ENCODE measurements around the gene SLC39A1. TPM values are rescaled to one million over a fixed set of nuclear protein-coding genes. Genes with fewer than 3 reads are reported as not detected.
"Not testable (repeated sequence)": the region's sequence is repeated elsewhere in the genome, so short reads cannot be mapped to it uniquely, and the experiment has no call there.

SLC39A1 gene
- total RNA-seq, 2 donors from 2014 or later: 102 to 136 TPM

DNA sequence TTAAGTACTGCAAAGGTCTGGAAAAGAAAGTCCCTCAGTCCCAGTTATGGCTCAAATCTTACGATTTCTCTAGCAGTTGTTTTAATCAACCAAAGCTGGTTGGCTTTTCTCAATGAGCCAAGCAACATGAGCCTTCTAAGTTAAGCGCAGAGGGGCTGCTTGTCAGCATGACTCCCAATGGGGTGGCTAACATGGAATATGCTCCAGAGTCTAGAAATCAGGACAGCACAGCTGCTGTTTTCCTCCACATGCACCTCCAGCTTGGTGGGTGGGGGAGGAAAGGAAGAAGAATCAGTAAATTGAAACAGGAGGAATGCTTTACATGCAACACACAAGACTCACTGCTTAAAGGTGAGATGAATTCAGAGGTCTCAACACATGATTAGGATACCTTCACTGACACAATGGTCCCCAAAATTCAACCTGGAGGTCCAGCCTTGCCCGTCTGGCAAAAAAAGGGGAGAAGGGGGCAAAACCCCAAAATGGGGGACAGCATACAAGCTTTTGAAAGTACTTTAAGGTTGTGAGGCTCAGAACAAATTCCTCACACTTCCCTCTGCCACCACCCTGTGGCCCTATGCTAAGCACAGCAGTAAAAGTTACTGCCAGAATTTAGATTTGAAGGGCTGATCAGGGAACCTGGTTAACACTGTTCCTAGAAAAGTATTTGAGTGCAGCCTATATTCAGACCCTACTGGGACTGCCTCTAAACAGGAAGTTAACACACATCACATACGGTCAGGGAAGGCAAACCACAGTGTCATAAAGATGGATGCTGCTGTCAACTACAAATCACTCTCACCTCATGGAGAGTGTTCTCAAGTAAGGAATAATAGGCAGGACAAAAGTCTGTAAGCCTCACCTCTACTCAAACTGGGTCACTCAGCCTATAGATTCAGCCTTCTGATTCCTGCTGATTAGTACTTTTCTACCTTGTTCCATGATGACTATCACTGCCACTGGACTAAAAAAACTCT lies 43.2 kb downstream of the SLC39A1 start:
- Histone ChIP-seq H3K9me3 (no peaks in the 10 kb centered on the region), H3K27ac (no peak overlapping the region), H3K4me1 (ENCODE audit: control insufficient read depth in 1 of 2, low read depth in 2 of 2) (peaks cover 31 to 34% of the 10 kb centered on the region in 2 donors), H3K36me3 (no peaks in the 10 kb centered on the region), H3K4me3 (peak overlapping the region; percentile 76), H3K27me3 (replicated peaks; ENCODE audit: insufficient read depth) (no peaks in the 10 kb centered on the region)
- DNase-seq (ENCODE audit: low spot score) (no peak), ATAC-seq (ENCODE audit: insufficient number of reproducible peaks, low FRiP score, low read depth) (no peak)
- TF ChIP-seq, protein P1, sequence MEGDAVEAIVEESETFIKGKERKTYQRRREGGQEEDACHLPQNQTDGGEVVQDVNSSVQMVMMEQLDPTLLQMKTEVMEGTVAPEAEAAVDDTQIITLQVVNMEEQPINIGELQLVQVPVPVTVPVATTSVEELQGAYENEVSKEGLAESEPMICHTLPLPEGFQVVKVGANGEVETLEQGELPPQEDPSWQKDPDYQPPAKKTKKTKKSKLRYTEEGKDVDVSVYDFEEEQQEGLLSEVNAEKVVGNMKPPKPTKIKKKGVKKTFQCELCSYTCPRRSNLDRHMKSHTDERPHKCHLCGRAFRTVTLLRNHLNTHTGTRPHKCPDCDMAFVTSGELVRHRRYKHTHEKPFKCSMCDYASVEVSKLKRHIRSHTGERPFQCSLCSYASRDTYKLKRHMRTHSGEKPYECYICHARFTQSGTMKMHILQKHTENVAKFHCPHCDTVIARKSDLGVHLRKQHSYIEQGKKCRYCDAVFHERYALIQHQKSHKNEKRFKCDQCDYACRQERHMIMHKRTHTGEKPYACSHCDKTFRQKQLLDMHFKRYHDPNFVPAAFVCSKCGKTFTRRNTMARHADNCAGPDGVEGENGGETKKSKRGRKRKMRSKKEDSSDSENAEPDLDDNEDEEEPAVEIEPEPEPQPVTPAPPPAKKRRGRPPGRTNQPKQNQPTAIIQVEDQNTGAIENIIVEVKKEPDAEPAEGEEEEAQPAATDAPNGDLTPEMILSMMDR (IDR thresholded peaks at IDR 0.05): peak; percentile 20

DNA sequence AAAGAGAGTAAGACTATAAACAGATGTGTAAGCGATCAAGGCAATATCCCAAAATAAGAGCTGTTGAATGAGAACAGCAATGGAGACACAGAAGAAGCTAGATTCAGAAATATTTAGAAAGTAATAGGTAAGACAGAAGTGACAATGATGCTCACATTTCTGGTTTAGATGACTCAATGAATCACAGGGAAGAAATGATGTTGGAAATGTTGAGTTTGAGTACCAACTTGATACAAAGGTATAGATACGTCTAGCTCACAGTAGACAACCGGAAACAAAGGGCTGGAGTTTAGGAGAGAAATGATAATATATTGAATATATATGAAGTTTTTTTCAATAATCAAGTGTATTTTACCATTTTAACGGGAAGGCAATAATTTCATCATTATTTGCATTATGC lies 47.0 kb downstream of the SLC39A1 start:
- TF ChIP-seq, protein P1 (IDR thresholded peaks at IDR 0.05): no peak
- Histone ChIP-seq H3K4me1 (ENCODE audit: control insufficient read depth in 1 of 2, low read depth in 2 of 2) (peaks cover 26 to 29% of the 10 kb centered on the region in 2 donors), H3K27ac (no peak overlapping the region), H3K9me3 (no peaks in the 10 kb centered on the region), H3K27me3 (replicated peaks; ENCODE audit: insufficient read depth) (no peaks in the 10 kb centered on the region), H3K4me3 (no peak overlapping the region), H3K36me3 (no peaks in the 10 kb centered on the region)
- ATAC-seq (ENCODE audit: insufficient number of reproducible peaks, low FRiP score, low read depth) (no peak), DNase-seq (ENCODE audit: low spot score) (no peak)

DNA sequence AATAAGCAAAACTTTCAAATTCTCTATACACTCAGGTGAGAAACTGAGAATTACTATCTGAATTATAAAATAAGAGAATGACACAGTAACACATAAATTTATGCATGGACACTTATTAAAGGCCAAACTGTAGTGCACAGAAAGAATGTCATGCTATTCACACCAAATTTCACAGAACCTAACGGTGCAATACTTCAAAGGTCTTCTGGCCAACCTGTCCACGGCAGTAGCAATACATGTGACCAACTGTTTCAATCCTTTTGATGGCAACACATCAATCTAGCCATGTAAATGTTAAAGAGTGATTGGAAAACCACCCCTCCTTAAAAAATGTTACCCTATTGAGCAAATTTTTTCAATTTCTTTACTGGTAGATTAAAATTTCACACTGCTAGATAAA lies 51.0 kb downstream of the SLC39A1 start:
- H3K9me3 ChIP-seq: no peaks in the 10 kb centered on the region
- H3K4me1 ChIP-seq (ENCODE audit: control insufficient read depth in 1 of 2, low read depth in 2 of 2): peaks cover 4 to 9% of the 10 kb centered on the region in 2 donors

DNA sequence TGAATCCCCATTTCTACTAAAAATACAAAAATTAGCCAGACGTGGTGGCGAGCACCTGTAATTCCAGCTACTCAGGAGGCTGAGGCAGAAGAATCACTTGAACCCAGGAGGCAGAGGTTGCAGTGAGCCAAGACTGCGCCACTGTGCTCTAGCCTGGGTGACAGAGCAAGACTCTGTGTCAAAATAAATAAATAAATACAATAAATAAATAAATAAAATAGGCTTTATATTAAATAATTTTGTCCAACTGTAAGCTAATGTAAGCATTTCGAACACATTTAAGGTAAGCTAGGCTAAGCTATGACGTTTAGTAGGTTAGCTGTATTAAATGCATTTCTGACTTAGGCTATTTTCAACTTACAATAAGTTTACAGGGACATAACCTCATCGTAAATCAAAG lies 52.8 kb downstream of the SLC39A1 start:
- H3K27ac ChIP-seq; ATAC-seq (ENCODE audit: insufficient number of reproducible peaks, low FRiP score, low read depth); H3K27me3 ChIP-seq (replicated peaks; ENCODE audit: insufficient read depth); H3K9me3 ChIP-seq; DNase-seq (ENCODE audit: low spot score); H3K4me3 ChIP-seq: not testable (repeated sequence)
- Histone ChIP-seq H3K4me1 (ENCODE audit: control insufficient read depth in 1 of 2, low read depth in 2 of 2) (peaks cover 8 to 16% of the 10 kb centered on the region in 2 donors), H3K36me3 (peaks cover 10% of the 10 kb centered on the region)

More for the DNA sequence above, 51.0 kb downstream of the SLC39A1 start:
- H3K27me3 ChIP-seq (replicated peaks; ENCODE audit: insufficient read depth): no peaks in the 10 kb centered on the region
- no peak overlapping the region for H3K4me3 ChIP-seq
- ATAC-seq (ENCODE audit: insufficient number of reproducible peaks, low FRiP score, low read depth): no peak
- H3K27ac ChIP-seq: no peak overlapping the region
- TF ChIP-seq, protein P1 (IDR thresholded peaks at IDR 0.05): no peak
- no peak for DNase-seq (ENCODE audit: low spot score)
- peaks cover 10% of the 10 kb centered on the region for H3K36me3 ChIP-seq

Other genes starting within 250 kb of the SLC39A1 start
- 10 to 100 TPM; 63.8 to 68.8 TPM for gene INTS3, start 235.5 kb downstream of the SLC39A1 start, total RNA-seq
- gene SLC27A3, start 188.1 kb downstream of the SLC39A1 start, total RNA-seq: 100 to 1,000 TPM in 1 of 2 donors, 10 to 100 TPM in 1; 71.7 to 116 TPM
- 10 to 100 TPM; 22.7 to 31.5 TPM for gene GATAD2B, start 40.6 kb downstream of the SLC39A1 start, total RNA-seq
- 10 to 100 TPM; 59.0 to 82.7 TPM for gene DENND4B, start 16.8 kb downstream of the SLC39A1 start, total RNA-seq
- 10 to 100 TPM; 22.6 to 92.7 TPM for gene CRTC2, start 4.9 kb downstream of the SLC39A1 start, total RNA-seq
- gene CREB3L4, start 4.4 kb upstream of the SLC39A1 start, total RNA-seq: 10 to 100 TPM in 1 of 2 donors, 1 to 10 TPM in 1; 3.2 to 11.1 TPM
- gene JTB, start 14.1 kb upstream of the SLC39A1 start, total RNA-seq: 100 to 1,000 TPM; 184 to 266 TPM
- 10 to 100 TPM; 36.0 to 48.3 TPM for gene RAB13, start 22.8 kb upstream of the SLC39A1 start, total RNA-seq
- gene RPS27, start 27.2 kb upstream of the SLC39A1 start, total RNA-seq: 1,000 to 10,000 TPM; 1,129 to 1,416 TPM
- gene NUP210L, start 191.5 kb upstream of the SLC39A1 start, total RNA-seq: under 1 TPM; 0.14 to 0.41 TPM
- 100 to 1,000 TPM; 146 to 331 TPM for gene TPM3, start 228.6 kb upstream of the SLC39A1 start, total RNA-seq
- gene CFAP141, start 242.8 kb upstream of the SLC39A1 start, total RNA-seq: not detected

Data from thoracic aorta (tissue), 2 donors.